ENCODE results near the gene PES1. TPM values are rescaled to one million over a fixed set of nuclear protein-coding genes. Genes with fewer than 3 reads are reported as not detected.

Gene PES1
- total and polyA plus RNA-seq, 2 of the 13 experiments (the other 11 are each of a cell fraction or from before 2014, with no cell fraction given): 65.1 to 94.7 TPM

DNA sequence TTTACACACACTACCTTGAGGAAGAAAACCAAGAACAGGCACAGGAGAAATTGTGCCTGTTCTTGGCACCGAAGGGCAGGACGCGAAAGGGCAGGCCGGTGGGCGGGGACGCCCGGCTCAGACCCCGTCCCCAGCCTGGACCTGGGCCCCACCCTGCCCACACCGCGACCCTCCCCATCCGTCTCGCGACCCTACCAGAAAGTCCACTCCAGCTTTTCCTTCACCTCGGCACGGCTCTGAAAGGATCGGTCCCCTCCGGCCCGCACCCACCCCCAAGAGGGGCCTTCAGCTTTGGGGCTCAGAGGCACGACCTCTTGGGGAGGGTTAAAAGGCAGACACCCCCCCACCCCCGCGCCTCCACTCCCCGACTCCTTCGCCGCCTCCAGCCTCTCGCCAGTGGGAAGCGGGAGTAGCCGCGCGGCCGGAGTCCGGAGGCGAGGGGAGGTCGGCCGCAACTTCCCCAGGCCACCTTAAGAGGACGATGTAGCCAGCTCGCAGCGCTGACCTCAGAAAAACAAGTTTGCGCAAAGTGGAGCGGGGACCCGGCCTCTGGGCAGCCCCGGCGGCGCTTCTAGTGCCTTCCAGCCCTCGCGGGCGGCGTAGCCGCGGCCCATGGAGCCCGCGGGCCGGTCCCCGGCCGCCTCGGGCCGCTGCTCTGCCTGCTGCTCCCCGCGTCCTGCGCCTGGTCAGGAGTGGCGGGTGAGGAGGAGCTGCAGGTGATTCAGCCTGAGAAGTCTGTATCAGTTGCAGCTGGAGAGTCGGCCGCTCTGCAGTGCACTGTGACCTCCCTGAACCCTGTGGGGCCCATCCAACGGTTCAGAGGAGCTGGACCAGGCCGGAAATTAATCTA, 49.5 kb downstream of the PES1 start:
- H3K27me3 ChIP-seq (ENCODE audit: control insufficient read depth in 1 of 2, insufficient read depth in 2 of 2, low read length in 2 of 2): peaks cover 0 to 23% of the 10 kb centered on the region in 2 experiments; a peak in 2 of 5 replicates
- in situ Hi-C loops (cut with HindIII; ENCODE audit: extremely low pct_ligation_motif_present, low pct_unique_long_range_greater_than_20kb) (no loop called here), intact Hi-C loops (cut with micrococcal nuclease; ENCODE audit: unreplicated experiment) (no loop called here)
- FAIRE-seq: no peak
- WGBS (ENCODE audit: low lambda C conversion rate): 7% methylated on average over 3 of the region's 64 CpGs
- no peaks in the 10 kb centered on the region for H3K79me2 ChIP-seq (ENCODE audit: insufficient read depth, low read length)
- no peaks in the 10 kb centered on the region for H4K20me1 ChIP-seq (ENCODE audit: insufficient read depth, low read length)
- H3K9ac ChIP-seq (ENCODE audit: insufficient read depth, low read depth, low read length): peak overlapping the region; percentile 59; the same call in 1 of the 2 replicates
- H3K27ac ChIP-seq (ENCODE audit: extremely low read length, insufficient read depth, low read length): peak overlapping the region; percentile 17
- no peak for DNase-seq (ENCODE audit: low spot score)
- H3K36me3 ChIP-seq (replicated peaks in 1 of 2; ENCODE audit: control insufficient read depth in 1 of 2, insufficient read depth in 2 of 2, low read length in 2 of 2): no peaks in the 10 kb centered on the region
- peak overlapping the region; percentile 57 to 76 (median 58) for H3K4me3 ChIP-seq (replicated peaks in 1 of 3; ENCODE audit: insufficient read depth in 1 of 3, low read depth in 2 of 3, low read length in 3 of 3)
- ChIA-PET CTCF (ENCODE audit: low intra/inter-chr PET ratio, low total read pairs) (no interaction called here), POLR2A (interaction anchor here (1.0 kb wide), 1 partner anchor 32 kb away, joined by 3 read pairs; no protein-coding TSS in a partner anchor)
- H2AFZ ChIP-seq (ENCODE audit: low read length): peak overlapping the region; percentile 63
- peak overlapping the region; percentile 73 for H3K4me2 ChIP-seq (ENCODE audit: low read depth, low read length)
- peak; percentile 84 for ATAC-seq
- no peaks in the 10 kb centered on the region for H3K9me3 ChIP-seq (ENCODE audit: low read length)
- BruUV-seq (replicated peaks): no TSS peak
- H3K4me1 ChIP-seq (ENCODE audit: insufficient read depth, low read length): peaks cover 32% of the 10 kb centered on the region
- TF ChIP-seq NONO (IDR thresholded peaks at IDR 0.05) (no peak), NONO (CRISPR knock-in tag; conservative IDR thresholded peaks at IDR 0.05) (0 out of 2 replicates have a peak, but pooled peaks have one; percentile 50), YY1 (IDR thresholded peaks at IDR 0.05; ENCODE audit: insufficient read depth, insufficient replicate concordance, low read depth, low read length) (peak; percentile 14), SALL1 (CRISPR knock-in tag; IDR thresholded peaks at IDR 0.05) (0 out of 2 replicates have a peak, but pooled peaks have one; percentile 17), ZFX (CRISPR knock-in tag; IDR thresholded peaks at IDR 0.05; ENCODE audit: low read depth) (peak; percentile 70), SP4 (CRISPR knock-in tag; IDR thresholded peaks at IDR 0.05) (no peak), KDM5B (CRISPR knock-in tag; IDR thresholded peaks at IDR 0.05; ENCODE audit: borderline replicate concordance) (no peak), ZNF616 (CRISPR knock-in tag; IDR thresholded peaks at IDR 0.05; ENCODE audit: low read depth) (no peak), ZNF563 (CRISPR knock-in tag; IDR thresholded peaks at IDR 0.05) (peak; percentile 56; the same call in 1 of the 2 replicates), POLR2AphosphoS5 (IDR thresholded peaks at IDR 0.05; ENCODE audit: low read depth, low read length) (0 out of 2 replicates have a peak, but pooled peaks have one; percentile 27), NR2F6 (IDR thresholded peaks at IDR 0.05) (peak; percentile 63; the same call in 1 of the 2 replicates), NR2F6 (CRISPR knock-in tag; IDR thresholded peaks at IDR 0.05) (peak; percentile 56; the same call in 1 of the 2 replicates), MAX (IDR thresholded peaks at IDR 0.05) (no peak; the same call in 1 of the 2 replicates), HNRNPK (IDR thresholded peaks at IDR 0.05; ENCODE audit: low read depth, low read length, poor library complexity, severe bottlenecking) (peak; percentile 18)
- TF ChIP-seq, protein P1, sequence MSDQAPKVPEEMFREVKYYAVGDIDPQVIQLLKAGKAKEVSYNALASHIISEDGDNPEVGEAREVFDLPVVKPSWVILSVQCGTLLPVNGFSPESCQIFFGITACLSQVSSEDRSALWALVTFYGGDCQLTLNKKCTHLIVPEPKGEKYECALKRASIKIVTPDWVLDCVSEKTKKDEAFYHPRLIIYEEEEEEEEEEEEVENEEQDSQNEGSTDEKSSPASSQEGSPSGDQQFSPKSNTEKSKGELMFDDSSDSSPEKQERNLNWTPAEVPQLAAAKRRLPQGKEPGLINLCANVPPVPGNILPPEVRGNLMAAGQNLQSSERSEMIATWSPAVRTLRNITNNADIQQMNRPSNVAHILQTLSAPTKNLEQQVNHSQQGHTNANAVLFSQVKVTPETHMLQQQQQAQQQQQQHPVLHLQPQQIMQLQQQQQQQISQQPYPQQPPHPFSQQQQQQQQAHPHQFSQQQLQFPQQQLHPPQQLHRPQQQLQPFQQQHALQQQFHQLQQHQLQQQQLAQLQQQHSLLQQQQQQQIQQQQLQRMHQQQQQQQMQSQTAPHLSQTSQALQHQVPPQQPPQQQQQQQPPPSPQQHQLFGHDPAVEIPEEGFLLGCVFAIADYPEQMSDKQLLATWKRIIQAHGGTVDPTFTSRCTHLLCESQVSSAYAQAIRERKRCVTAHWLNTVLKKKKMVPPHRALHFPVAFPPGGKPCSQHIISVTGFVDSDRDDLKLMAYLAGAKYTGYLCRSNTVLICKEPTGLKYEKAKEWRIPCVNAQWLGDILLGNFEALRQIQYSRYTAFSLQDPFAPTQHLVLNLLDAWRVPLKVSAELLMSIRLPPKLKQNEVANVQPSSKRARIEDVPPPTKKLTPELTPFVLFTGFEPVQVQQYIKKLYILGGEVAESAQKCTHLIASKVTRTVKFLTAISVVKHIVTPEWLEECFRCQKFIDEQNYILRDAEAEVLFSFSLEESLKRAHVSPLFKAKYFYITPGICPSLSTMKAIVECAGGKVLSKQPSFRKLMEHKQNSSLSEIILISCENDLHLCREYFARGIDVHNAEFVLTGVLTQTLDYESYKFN (CRISPR knock-in tag; conservative IDR thresholded peaks at IDR 0.05): peak; percentile 47; the same call in 1 of the 2 replicates
- TF ChIP-seq, protein P2, sequence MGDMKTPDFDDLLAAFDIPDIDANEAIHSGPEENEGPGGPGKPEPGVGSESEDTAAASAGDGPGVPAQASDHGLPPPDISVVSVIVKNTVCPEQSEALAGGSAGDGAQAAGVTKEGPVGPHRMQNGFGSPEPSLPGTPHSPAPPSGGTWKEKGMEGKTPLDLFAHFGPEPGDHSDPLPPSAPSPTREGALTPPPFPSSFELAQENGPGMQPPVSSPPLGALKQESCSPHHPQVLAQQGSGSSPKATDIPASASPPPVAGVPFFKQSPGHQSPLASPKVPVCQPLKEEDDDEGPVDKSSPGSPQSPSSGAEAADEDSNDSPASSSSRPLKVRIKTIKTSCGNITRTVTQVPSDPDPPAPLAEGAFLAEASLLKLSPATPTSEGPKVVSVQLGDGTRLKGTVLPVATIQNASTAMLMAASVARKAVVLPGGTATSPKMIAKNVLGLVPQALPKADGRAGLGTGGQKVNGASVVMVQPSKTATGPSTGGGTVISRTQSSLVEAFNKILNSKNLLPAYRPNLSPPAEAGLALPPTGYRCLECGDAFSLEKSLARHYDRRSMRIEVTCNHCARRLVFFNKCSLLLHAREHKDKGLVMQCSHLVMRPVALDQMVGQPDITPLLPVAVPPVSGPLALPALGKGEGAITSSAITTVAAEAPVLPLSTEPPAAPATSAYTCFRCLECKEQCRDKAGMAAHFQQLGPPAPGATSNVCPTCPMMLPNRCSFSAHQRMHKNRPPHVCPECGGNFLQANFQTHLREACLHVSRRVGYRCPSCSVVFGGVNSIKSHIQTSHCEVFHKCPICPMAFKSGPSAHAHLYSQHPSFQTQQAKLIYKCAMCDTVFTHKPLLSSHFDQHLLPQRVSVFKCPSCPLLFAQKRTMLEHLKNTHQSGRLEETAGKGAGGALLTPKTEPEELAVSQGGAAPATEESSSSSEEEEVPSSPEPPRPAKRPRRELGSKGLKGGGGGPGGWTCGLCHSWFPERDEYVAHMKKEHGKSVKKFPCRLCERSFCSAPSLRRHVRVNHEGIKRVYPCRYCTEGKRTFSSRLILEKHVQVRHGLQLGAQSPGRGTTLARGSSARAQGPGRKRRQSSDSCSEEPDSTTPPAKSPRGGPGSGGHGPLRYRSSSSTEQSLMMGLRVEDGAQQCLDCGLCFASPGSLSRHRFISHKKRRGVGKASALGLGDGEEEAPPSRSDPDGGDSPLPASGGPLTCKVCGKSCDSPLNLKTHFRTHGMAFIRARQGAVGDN (CRISPR knock-in tag; IDR thresholded peaks at IDR 0.05): peak; percentile 84

All from HepG2 (cell line).